T1000 (cell line): ENCODE measurements around the gene SMAD3.

Experiments
- DNase-seq: peaks from one replicate; lab custom pipeline; 2025; ENCODE audit warnings: mixed read lengths; lab: John Stamatoyannopoulos, UW

Gene SMAD3

DNA sequence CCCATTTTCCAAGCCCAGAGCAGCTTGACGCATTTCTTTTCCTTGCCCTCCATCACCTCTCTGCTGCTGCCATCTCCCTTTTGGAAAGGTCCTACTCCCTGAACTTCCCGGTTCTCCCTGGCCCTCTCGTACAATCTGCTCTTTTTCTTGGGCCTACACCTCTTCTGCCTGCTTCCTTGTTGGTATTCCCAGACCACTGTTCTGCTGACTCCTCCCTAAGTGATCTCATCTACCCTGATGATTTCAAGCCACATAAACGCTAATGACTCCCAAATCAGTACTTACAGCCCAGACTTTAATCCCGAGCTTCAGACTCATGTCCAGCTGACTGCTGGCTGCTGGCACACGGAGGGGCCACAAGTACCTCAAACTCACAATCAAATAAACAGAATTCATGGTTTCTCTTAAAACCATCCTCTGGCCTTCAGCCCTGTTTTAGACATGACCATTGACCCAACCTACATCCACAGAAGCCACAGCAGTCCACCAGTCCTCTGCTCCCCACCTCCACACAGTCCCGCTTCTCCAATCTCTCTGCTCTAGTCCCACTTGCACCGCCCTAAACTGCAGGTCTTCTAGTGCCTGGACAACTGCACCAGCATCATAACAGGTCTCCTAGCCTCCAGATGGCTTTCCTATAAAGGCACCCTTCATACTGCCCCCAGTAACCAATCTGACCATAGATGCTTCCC is 131.4 kb downstream of the SMAD3 start:
- no peak for DNase-seq

DNA sequence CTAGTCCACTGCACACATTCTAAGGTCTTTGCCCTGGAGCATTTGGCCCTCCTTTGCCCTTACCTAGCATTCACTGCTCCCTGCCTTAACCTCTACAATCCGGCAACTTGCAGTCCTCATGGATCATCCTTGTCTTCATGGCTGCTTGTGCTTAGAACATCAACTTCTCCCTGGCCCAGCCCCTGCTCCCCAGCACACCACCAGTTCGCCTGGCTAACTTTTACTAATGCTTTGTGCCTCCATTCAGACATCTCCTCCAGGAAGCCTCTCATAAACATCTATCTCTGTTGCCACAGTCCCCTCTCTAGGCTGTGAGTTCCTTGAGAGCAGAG is 131.9 kb downstream of the SMAD3 start:
- no peak for DNase-seq

DNA sequence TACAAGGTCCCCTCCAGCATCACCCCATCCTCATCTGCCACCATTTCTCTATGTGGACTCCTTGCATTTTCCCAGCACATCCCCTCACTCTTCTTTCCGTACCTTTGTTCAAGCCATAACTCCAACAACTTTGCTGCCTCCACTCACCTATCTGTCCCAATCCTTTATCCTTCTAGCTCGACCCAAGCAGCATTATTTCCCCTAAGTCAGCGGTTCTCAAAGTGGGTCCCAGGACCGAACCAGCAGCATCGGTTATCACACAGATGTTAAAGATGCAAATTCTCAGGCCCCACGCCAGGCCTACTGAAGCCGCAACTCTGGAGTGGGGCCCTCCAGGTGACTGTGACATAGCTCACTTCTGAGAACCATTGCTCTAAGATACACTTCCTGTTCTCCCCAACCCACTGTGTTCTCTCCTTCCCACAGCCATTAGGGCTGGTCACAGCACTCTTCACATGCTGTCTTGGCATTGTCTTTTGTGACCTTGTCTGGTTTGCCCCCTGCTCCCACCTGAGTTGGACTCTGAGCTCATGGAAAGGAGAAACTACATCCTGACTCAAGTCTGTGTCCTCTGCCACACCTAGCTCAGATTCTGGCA is 132.9 kb downstream of the SMAD3 start:
- DNase-seq = no peak

DNA sequence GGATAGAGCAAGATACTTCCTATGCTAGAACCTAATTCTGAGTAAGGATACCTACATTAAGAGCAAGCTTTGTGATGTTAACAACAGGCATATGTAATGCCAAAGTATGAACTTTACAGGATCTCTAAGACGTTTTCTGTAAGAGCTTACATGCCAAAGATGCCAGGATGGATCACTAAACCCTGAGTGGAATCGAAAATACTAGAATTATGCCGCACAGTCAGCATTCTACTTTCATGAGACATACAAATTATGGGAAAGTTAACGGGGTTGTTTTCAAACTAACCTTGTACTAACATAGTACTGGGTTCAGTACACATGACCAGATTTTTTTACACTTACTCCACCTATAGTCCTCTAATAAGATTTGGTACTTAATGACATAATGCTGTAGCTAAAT is 134.0 kb downstream of the SMAD3 start:
- no peak for DNase-seq

DNA sequence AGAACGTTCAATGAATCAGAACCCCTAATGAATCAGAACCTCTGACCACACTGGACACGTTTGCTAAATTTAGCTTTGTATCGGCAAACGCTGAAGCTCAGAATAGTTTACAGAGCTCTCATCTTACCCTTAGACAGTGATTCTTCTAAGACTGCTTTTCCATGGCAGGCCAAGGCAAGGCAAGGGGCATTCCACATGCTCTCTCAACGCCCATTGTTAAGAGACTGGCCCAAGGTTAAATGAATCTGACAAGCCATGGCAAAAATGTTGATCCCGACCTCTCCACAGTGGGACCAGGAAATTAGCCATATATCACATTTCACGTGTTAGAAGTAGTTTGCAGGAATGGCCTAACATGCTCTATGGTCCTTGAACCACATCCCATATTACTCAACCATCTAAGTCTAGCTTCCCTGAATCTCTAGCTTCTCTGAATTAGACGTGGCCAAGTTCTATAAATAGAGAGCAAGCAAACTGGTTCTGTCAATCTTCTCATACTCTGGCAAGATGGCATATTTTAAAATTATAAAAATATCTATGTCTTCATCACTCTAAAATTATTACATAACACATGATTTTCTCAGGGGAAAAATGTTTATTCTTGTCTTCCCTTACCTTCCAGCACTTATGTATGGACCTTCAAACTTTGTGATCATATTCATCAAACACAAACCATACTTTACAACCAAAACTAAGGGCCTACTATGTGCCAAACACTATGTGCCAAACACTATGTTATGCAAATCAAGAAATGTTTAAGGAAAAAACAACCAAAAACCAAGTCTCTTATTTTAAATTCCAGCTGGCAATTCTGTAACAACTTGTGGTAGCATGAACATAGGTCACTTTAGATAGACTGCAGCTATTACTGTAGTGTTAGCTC is 134.7 kb downstream of the SMAD3 start:
- no peak for DNase-seq

DNA sequence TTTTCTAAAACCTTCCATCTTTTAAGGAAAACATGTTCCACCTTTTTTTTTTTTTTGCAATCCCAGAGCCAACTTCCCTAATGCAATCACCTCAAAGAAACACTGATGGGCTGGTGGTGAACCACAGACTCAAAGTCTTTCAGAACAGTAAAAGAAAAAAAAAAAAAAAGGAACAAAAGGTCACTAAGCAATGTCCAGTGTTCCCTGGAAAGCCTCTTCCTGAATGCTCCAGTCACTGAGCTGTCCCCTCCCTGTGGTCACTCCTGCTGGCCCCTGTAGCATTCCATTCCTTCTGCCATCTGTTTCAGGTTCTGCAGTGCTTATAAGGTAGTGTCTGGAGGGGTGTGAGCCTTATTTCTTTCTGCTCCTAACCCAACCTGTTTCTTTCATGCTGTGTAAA is 135.7 kb downstream of the SMAD3 start:
- DNase-seq = no peak

DNA sequence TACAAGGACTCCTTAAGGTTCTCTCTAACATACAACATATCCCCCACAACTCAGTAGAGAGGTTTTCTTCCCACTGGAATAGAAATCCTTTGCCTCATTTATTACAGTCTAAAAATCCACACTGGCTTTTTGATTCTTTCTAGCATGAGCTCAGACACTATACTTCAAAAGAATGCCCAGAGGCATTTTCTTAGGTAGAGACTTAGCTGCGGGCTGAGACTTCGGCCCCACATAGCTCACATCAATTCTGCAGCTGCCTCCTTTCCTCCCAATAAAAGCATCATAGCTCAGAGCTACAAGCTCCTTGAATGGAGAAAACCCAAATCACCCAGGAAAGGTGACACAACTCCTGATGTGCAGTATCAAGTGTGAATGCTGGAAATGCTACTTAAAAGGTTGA is 136.7 kb downstream of the SMAD3 start:
- DNase-seq = no peak

DNA sequence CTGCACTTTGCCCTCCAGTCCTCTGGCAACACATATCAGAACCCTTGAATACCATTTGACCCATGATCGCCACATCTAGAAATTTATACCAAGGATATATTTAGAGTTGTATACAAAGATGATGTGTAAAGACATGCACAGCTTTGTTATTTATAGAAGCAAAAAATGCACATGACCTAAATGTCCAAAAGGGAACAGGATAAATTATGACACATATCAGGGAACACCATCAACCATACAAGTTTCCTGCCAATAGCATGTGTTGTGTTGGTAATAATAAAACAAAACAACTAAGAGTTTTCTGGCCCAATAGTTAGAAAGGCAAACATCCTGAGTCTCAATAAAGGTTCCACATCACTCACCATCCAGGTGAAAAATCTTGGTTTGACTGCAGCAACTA is 137.6 kb downstream of the SMAD3 start:
- no peak for DNase-seq

DNA sequence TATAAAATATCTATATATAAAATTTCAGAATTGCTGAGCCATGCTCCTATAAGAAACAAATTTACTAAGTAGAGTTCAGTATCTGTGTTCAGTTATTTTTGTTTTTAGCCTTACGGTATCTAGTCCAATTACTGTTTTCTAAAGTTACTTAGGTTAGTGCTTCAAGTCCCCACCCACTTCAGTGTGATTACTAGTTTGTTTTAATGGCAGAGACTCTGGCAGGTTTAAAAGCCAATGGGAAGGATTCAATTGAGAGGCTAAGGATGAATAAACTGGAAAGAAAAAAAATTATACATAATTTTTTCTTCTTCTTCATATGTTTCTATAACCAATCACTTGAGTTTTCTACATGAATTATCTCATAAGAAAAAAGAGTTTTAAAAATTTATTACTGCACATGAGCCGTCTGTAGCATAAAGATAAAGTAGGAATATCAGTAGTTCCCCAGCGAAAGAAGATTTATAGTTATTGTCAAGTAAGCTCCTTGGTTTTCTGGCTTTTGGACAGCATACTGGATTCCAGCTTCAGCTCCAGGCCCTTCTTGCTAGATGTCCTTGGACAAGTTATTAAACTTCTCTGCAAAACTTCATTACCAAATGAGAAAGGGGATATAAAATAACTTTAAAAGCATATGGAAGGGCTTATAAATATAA is 142.3 kb downstream of the SMAD3 start:
- DNase-seq = no peak

DNA sequence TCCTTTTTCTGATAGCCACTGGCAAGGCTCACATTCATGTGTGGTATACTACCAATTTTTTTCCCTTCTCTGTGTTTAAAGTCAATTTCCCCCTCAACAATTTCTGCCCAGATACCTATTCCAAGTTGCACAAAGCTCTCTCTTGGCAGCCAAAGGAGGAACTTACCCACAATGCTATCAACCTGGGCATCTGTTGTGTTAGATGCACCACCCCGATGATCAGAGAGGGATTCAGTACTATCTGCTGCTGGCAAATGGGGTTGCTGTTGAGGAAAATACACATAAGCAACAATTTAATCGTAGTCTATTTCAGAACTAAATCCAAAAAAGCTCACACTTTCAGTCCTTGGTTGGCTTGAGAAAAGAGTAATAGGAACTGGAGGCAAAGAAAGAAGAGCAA is 143.0 kb downstream of the SMAD3 start:
- DNase-seq = no peak

DNA sequence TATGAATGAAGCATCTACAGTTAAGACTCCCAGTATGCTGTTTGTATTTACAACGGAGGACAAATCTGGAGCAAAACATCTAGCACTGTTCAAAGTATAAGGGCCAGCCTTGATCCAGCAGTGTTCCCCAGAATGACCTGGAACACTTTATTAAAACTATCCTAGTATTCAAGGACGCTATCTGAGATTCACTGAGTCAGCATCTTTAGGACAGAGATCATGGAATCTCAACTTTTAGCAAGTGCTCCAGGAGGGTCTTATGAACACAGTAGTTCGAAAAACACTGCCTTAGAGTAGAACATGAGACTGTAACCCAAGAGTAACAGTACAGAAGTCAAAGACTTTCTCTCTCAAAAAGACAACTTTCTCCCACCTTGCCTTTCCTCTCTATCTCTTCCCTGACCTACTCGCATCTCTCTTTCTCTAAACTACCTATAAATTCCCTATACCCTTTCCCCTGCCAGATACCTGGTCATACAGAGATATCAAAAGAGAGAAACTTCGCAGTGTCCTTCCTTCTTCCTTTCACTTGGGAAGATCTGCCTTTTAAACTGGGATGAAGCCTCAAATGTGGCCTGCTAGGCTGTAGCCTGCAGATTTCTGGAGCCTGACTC is 145.3 kb downstream of the SMAD3 start:
- DNase-seq = no peak

DNA sequence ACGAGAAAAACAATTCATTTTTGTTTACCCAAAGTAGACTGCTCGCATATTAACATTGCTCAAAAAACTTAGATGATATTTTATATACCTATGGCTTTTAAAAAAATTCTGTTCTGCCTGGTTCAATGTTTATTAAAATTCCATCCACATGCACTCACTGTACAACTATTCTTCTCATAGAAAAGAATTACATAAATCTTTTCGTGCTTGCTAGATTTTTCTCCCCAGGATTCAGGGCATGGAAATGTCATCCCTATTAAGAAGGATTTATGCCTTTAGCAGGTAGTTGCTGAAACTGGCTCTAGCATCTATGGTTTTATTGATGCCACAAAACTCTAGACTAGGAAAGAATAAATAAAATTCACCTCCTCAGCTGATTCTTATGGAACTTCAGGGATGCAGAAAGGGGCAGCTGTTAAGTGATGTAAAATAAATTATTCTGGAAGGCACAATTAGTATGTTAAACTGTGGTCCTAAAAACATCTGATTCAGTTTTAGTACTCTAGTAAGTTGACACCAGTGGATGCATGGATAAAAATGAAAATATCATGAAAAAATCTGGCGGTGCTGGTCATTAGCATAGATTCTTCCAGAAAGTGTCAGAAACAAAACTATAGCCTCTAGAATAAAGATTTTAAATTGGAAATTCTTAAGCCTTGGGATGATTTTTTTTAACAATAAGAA is 147.4 kb downstream of the SMAD3 start:
- no peak for DNase-seq

DNA sequence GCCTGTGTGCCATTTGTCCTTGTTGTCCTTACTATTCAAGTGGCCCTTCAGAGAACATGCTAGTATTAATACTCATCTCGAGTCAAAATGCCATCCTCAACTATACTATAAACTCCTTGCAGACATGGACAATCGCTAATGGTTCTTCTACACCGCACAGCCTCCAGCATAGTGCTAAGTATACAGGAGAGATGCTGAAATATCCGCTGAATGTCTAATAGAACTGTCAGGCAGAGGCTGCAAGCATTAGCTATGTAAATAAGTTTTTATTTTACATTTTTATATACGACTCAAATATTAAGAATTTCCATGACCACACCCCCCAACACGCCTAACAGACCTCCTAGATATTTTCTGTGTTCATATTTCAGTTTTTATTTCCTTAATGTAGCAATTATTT is 149.7 kb downstream of the SMAD3 start:
- no peak for DNase-seq

DNA sequence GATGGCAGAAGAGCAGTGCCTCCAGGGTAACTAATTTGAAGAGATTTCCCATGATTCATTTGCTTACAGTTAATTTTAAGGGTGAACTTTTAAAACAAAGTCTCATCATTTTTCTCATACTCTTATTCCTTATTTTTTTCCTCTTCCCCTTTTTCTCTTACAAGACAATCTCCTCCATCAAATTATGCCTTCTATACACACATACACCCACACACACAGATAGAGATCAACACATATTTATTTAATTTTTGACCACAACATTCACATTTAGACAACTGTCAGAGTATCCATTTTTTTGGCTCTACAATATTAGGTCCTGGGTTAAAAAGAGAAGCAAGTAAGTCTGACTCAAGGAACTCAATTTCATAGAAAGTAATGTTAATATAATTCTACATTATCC is 151.5 kb downstream of the SMAD3 start:
- DNase-seq = no peak

DNA sequence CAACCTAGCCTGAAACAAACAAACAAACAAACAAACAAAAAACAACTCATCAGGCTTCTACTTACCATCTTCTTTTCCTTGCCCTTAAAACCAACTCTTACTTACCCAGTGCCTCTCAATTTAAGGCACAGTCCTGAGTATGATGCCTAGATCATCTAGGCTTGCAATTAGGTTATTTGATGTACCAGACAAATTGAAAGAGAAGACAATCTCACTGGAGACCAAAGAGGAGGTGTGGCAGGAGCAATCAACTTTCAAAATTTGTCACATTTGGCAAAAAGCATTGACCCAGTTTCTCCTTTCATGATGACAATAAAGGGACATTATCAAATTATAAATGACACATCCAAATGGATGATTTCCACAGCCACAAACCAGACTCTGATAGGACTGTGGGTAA is 153.0 kb downstream of the SMAD3 start:
- no peak for DNase-seq

DNA sequence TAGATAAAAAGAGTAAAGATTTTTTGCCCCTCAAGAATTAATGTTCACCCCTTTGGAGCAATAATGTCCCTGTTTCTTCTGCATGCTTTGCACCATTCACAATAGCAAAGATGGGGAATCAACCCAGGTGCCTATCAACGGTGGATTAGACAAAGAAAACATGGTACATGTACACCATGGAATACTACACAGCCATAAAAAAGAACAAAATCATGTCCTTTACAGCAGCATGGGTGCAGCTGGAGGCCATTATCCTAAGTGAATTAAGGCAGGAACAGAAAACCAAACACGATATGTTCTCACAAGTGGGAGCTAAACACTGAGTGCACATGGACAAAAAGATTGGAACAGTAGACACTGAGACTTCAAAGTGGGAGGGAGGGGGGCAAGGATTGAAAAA is 153.9 kb downstream of the SMAD3 start:
- no peak for DNase-seq

DNA sequence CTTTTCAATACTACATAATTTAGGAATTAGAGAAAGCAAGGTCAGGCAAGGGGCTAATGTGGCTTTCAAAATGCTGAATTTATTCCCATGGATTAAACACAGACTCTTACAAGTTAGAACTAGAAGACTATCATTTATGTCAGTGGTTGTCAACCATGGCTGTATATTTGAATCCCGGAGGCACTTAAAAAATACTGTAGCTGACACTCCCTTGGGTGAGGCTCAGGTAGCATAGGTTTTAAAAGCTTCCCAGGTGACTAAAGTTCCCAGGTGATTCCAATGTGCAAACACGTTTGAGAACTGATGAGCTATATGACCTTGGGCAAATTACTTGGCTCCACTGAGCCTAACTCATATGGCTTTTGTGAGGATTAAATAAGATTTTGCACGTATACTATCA is 159.5 kb downstream of the SMAD3 start:
- no peak for DNase-seq

DNA sequence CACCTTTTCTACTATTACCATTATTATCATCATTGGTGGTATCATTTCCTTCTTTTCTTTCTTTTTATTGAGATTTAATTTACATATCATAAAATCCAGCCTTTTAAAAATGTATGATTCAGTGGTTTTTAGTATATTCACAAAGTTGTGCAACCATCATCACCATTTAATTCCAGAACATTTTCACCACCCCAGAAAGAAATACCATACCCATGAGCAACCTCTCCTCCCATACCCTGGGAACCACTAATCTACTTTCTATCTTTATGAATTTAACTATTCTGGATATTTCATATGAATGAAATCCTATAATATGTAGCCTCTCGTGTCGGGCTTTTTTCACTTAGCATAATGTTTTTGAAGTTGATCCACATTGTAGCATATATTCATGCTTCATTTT is 159.9 kb downstream of the SMAD3 start:
- no peak for DNase-seq

DNA sequence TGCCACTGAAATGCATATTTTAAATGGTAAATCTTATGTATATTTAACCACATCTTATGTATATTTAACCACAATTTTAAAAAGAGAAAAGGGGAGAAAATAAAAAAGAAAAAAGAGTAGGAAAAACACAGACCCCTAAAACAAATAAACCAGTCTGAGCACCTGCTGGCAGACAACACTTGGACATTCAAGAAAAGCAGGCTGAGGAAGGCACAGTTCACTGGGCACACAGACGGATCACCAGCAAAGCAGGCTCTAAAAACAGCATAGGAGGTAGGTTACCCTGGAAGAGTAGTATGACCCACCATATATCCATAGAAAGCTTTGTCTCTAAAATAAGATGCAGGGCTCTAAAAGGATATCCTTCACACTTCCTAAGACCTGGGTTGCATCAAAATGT is 162.0 kb downstream of the SMAD3 start:
- no peak for DNase-seq

DNA sequence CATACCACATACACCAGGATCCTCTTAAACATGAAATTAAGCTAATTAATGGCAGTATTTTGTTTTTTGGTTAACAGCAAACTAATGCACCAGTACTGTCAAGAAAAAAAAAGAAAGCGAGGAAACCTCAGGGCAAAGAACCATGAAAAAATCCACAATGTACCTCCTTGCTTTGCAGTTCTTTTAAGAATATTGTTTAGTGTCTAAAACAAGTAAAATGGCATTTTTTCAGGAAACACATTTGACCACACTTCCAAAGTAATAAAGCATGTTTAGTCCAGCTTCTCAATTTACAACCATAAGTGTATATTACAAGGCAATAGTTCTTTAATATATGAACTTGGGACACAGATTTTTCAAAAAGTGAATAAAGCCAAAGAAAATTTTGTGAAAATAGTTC is 162.4 kb downstream of the SMAD3 start:
- no peak for DNase-seq

DNA sequence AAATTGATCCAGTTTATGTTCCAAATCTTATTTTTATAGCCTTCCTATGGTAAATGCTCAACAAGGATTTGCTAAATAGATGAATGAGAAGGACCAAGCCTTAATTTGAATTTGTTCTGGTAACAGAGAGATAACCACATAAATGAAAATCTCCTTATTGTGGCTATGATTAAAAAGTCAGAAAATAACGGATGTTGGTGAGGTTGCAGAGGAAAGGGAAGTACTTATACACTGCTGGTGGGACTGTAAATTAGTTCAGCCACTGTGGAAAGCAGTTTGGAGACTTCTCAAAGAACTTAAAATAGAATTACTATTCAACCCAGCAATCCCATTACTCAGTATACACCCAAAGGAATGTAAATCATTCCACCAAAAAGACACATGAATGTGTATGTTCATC is 162.9 kb downstream of the SMAD3 start:
- no peak for DNase-seq

DNA sequence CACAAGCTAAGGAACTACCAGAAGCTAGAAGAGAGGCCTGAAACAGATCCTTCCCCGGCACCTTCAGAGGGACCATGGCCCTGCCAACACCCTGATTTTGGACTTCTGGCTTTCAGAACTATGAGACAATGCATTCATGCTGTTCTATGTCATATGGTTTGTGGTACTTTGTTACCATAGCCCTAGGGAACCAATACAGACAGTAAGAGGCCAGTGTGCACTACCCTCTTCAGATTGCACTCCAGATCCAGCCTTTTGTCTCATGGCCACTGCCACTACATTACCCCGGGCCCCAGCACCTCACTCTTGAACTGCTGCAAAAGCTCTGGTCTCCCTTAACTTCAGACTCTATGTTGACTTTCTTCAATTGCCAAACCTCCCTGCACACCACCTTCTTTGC is 165.1 kb downstream of the SMAD3 start:
- no peak for DNase-seq
